ENCODE measurements around the gene SH2D4B. TPM values are rescaled to one million over a fixed set of nuclear protein-coding genes. Genes with fewer than 3 reads are reported as not detected.

The SH2D4B gene
- polyA plus RNA-seq, 1 donor from 2014 or later, result 1.4 TPM

DNA sequence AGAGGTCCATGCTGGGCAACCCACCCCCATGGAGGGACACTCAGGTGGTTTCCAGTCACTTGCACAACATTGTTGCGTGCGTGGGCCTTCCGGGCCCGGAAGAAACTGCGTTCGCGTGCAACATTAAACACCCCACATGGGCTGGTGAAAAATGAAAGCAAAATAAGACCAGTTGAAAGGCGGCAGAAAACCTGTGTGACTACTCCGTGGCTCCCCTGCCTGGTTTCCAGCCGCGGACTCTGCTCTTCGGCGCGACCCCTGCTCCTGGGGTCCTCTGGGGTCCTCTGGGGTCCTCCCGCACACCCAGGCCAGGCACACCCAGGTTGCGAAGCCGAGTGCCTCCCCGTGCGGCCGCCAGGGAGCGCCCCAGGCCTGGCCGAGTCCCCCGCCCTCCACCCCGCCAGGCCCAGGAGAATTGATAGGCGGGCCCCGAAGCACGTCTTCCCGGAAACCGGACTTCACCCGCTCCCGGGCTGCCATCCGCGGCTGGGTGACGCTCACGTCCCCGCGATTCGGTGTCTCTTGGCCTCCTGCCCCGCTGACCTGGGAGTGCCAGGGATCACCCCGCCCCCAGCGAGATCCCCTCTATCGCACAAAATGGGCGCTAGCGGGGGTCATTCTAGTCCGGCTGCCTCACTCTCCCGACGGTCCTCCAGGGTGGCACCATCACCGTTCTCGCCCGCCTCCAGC is 1.9 kb upstream of the SH2D4B start:
- no peaks in the 10 kb centered on the region for H3K79me2 ChIP-seq (replicated peaks; ENCODE audit: insufficient read depth, low read length)
- no peaks in the 10 kb centered on the region for H4K20me1 ChIP-seq (ENCODE audit: insufficient read depth)
- H3F3A ChIP-seq (ENCODE audit: insufficient read depth, low read length, poor library complexity, severe bottlenecking), result no peaks in the 10 kb centered on the region
- no peak overlapping the region for H2AFZ ChIP-seq (ENCODE audit: low read depth, low read length)
- TF ChIP-seq EP300 (conservative IDR thresholded peaks at IDR 0.05; ENCODE audit: poor library complexity, severe bottlenecking) (no peak), MXI1 (conservative IDR thresholded peaks at IDR 0.05; ENCODE audit: poor library complexity, severe bottlenecking) (no peak), RAD21 (conservative IDR thresholded peaks at IDR 0.05) (no peak), POLR2AphosphoS5 (IDR thresholded peaks at IDR 0.05) (no peak), EZH2 (IDR thresholded peaks at IDR 0.05; ENCODE audit: borderline replicate concordance, insufficient read depth, low read length, poor library complexity, severe bottlenecking) (no peak), TAF1 (IDR thresholded peaks at IDR 0.05; ENCODE audit: low read depth) (no peak), SMC3 (conservative IDR thresholded peaks at IDR 0.05; ENCODE audit: poor library complexity) (no peak)
- TF ChIP-seq, protein P1, sequence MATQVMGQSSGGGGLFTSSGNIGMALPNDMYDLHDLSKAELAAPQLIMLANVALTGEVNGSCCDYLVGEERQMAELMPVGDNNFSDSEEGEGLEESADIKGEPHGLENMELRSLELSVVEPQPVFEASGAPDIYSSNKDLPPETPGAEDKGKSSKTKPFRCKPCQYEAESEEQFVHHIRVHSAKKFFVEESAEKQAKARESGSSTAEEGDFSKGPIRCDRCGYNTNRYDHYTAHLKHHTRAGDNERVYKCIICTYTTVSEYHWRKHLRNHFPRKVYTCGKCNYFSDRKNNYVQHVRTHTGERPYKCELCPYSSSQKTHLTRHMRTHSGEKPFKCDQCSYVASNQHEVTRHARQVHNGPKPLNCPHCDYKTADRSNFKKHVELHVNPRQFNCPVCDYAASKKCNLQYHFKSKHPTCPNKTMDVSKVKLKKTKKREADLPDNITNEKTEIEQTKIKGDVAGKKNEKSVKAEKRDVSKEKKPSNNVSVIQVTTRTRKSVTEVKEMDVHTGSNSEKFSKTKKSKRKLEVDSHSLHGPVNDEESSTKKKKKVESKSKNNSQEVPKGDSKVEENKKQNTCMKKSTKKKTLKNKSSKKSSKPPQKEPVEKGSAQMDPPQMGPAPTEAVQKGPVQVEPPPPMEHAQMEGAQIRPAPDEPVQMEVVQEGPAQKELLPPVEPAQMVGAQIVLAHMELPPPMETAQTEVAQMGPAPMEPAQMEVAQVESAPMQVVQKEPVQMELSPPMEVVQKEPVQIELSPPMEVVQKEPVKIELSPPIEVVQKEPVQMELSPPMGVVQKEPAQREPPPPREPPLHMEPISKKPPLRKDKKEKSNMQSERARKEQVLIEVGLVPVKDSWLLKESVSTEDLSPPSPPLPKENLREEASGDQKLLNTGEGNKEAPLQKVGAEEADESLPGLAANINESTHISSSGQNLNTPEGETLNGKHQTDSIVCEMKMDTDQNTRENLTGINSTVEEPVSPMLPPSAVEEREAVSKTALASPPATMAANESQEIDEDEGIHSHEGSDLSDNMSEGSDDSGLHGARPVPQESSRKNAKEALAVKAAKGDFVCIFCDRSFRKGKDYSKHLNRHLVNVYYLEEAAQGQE (IDR thresholded peaks at IDR 0.05; ENCODE audit: borderline replicate concordance), result no peak
- TF ChIP-seq, protein P2, sequence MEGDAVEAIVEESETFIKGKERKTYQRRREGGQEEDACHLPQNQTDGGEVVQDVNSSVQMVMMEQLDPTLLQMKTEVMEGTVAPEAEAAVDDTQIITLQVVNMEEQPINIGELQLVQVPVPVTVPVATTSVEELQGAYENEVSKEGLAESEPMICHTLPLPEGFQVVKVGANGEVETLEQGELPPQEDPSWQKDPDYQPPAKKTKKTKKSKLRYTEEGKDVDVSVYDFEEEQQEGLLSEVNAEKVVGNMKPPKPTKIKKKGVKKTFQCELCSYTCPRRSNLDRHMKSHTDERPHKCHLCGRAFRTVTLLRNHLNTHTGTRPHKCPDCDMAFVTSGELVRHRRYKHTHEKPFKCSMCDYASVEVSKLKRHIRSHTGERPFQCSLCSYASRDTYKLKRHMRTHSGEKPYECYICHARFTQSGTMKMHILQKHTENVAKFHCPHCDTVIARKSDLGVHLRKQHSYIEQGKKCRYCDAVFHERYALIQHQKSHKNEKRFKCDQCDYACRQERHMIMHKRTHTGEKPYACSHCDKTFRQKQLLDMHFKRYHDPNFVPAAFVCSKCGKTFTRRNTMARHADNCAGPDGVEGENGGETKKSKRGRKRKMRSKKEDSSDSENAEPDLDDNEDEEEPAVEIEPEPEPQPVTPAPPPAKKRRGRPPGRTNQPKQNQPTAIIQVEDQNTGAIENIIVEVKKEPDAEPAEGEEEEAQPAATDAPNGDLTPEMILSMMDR (IDR thresholded peaks at IDR 0.05; ENCODE audit: poor library complexity, severe bottlenecking), result no peak
- no peak overlapping the region for H3K27ac ChIP-seq (ENCODE audit: low read length)
- H3K27me3 ChIP-seq (ENCODE audit: insufficient read depth, low read depth, low read length), result no peaks in the 10 kb centered on the region
- no peaks in the 10 kb centered on the region for H3K9me2 ChIP-seq (ENCODE audit: insufficient read depth, low read length)
- no peak overlapping the region for H3K4me3 ChIP-seq (ENCODE audit: low read length)
- no peak overlapping the region for H3K9ac ChIP-seq (ENCODE audit: low read length)
- no peak overlapping the region for H3K4me2 ChIP-seq (ENCODE audit: low read length)
- peaks cover 3% of the 10 kb centered on the region for H3K36me3 ChIP-seq (ENCODE audit: insufficient read depth, low read length)
- H3K9me3 ChIP-seq (ENCODE audit: low read length), result no peaks in the 10 kb centered on the region

DNA sequence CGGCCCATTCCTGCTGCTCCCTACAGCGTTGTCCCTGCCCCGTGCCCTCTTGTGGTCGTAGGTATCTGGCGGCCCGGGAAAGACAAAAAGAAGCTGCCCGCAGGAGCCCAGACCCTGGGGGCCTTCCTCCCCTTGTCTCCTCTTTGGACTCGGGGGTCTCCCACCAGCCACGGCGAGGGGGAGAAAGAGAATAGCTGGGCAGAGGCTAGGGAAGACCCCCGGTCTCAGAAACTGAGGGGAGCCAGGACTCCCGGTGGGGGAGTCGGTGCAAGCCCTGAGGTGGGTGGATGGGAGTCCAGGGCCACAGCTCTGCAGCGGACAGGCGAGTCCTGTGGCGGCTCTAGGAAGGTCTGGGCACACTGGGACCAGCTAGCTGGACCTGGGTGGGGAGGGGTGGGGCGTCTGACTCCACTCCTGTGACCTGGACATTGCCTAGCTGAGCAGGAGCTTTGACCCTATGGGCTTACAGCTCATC is 1.3 kb upstream of the SH2D4B start:
- Histone ChIP-seq H4K20me1 (ENCODE audit: insufficient read depth) (no peaks in the 10 kb centered on the region), H3K9me3 (ENCODE audit: low read length) (no peaks in the 10 kb centered on the region), H2AFZ (ENCODE audit: low read depth, low read length) (no peak overlapping the region), H3K4me2 (ENCODE audit: low read length) (no peak overlapping the region), H3K36me3 (ENCODE audit: insufficient read depth, low read length) (peaks cover 3% of the 10 kb centered on the region), H3F3A (ENCODE audit: insufficient read depth, low read length, poor library complexity, severe bottlenecking) (no peaks in the 10 kb centered on the region), H3K27ac (ENCODE audit: low read length) (no peak overlapping the region), H3K79me2 (replicated peaks; ENCODE audit: insufficient read depth, low read length) (no peaks in the 10 kb centered on the region), H3K9ac (ENCODE audit: low read length) (no peak overlapping the region), H3K4me3 (ENCODE audit: low read length) (no peak overlapping the region), H3K9me2 (ENCODE audit: insufficient read depth, low read length) (no peaks in the 10 kb centered on the region), H3K27me3 (ENCODE audit: insufficient read depth, low read depth, low read length) (no peaks in the 10 kb centered on the region)
- TF ChIP-seq RAD21 (conservative IDR thresholded peaks at IDR 0.05), result no peak
